OCI-LY7 (cell line): ENCODE measurements around the gene C1orf115. TPM values are rescaled to one million over a fixed set of nuclear protein-coding genes. Genes with fewer than 3 reads are reported as not detected.
"Not testable (repeated sequence)": the region's sequence is repeated elsewhere in the genome, so short reads cannot be mapped to it uniquely, and the experiment has no call there.

Source experiments
- BruUV-seq: library from RNA; stranded (reverse); fragments of 400-500 nt; replicated peaks from 2 replicates; lab custom pipeline; 2021; lab: Mats Ljungman, UMichigan
- CTCF ChIA-PET: fragments of 300-600 bp; sonication (Branson Sonifier 250); formaldehyde crosslinking; loops from one replicate; lab custom pipeline; 2022; ENCODE audit warnings: antibody characterized with exemption; ENCODE audit not compliant: unreplicated experiment; lab: Charles Lee
- POLR2A ChIA-PET: fragments of 300-600 bp; sonication (Branson Sonifier 250); formaldehyde crosslinking; loops from one replicate; lab custom pipeline; 2022; ENCODE audit warnings: antibody characterized with exemption; lab: Charles Lee
- DNase-seq: peaks from one replicate; pipeline ENCODE4 v3.0.0-alpha.2; 2015; ENCODE audit warnings: low spot score
- H2AFZ ChIP-seq: fragments of 200-600 bp; sonication (generic), shearing (Covaris generic); 2 replicates; pipeline ENCODE4 v1.6.1; 2014; ENCODE audit warnings: mild to moderate bottlenecking, antibody characterized with exemption, low read length, moderate library complexity
- H3K27ac ChIP-seq: fragments of 200-600 bp; sonication (generic); 2 replicates; pipeline ENCODE4 v1.5.1; 2014; ENCODE audit warnings: mixed run types, low read depth, mild to moderate bottlenecking, moderate library complexity, low read length, inconsistent platforms; ENCODE audit not compliant: poor library complexity, severe bottlenecking
- H3K36me3 ChIP-seq: fragments of 200-600 bp; sonication (generic); 2 replicates; pipeline ENCODE4 v1.6.1; 2014; ENCODE audit warnings: mild to moderate bottlenecking, antibody characterized with exemption, low read length, moderate library complexity, mixed read lengths; ENCODE audit not compliant: insufficient read depth
- H3K4me1 ChIP-seq: fragments of 200-600 bp; sonication (generic); 2 replicates; pipeline ENCODE4 v1.5.1; 2014; ENCODE audit warnings: mild to moderate bottlenecking, low read length; ENCODE audit not compliant: insufficient read depth, poor library complexity, severe bottlenecking
- H3K4me2 ChIP-seq: fragments of 200-600 bp; sonication (generic); 2 replicates; pipeline ENCODE4 v1.6.1; 2014; ENCODE audit warnings: mild to moderate bottlenecking, low read length
- H3K4me3 ChIP-seq: fragments of 200-600 bp; sonication (generic); 2 replicates; pipeline ENCODE4 v1.5.1; 2014; ENCODE audit warnings: mild to moderate bottlenecking, low read depth, low read length; ENCODE audit not compliant: poor library complexity, severe bottlenecking
- H3K79me2 ChIP-seq: fragments of 200-600 bp; sonication (generic); 2 replicates; pipeline ENCODE4 v1.6.1; 2016; ENCODE audit warnings: low read depth, mild to moderate bottlenecking, low read length, moderate library complexity, mixed read lengths; ENCODE audit not compliant: insufficient read depth
- H3K9me2 ChIP-seq: fragments of 200-600 bp; sonication (generic); 2 replicates; pipeline ENCODE4 v1.6.1; 2016; ENCODE audit warnings: mild to moderate bottlenecking, low read length, mixed read lengths; ENCODE audit not compliant: insufficient read depth
- H3K9me3 ChIP-seq: fragments of 200-600 bp; sonication (generic); 2 replicates; pipeline ENCODE4 v1.6.1; 2014; ENCODE audit warnings: mild to moderate bottlenecking, mixed run types, low read length, mixed read lengths
- H4K20me1 ChIP-seq: fragments of 200-600 bp; sonication (generic); 2 replicates; pipeline ENCODE4 v1.6.1; 2014; ENCODE audit warnings: mild to moderate bottlenecking, antibody characterized with exemption, low read length, moderate library complexity, mixed read lengths; ENCODE audit not compliant: insufficient read depth
- EZH2phosphoT487 ChIP-seq: fragments of 200-600 bp; sonication (generic); IDR thresholded peaks from 2 replicates; pipeline ENCODE4 v1.6.1; 2018; ENCODE audit warnings: low read depth, borderline replicate concordance, mild to moderate bottlenecking, mixed run types, antibody characterized with exemption, low read length, moderate library complexity, mixed read lengths
- intact Hi-C: fragments of 100-400 bp; cut with micrococcal nuclease; formaldehyde crosslinking; loops from one replicate; pipeline ENCODE4 v1.10.0; 2022; ENCODE audit not compliant: unreplicated experiment
- total RNA-seq, 2 experiments: library from RNA; depleted of rRNA in 1 of 2; stranded (reverse); fragments of >200 nt in 1 of 2; shearing (Covaris generic) in 1 of 2; gene quantifications; 2 replicates each; pipeline ENCODE4 v1.2.3, GENCODE V29; 2014 to 2022
- TF ChIP-seq, protein P1 (sequence below): fragments of 200-600 bp; sonication (generic); conservative IDR thresholded peaks from 2 replicates; pipeline ENCODE4 v1.5.1; 2014; ENCODE audit warnings: mild to moderate bottlenecking, antibody characterized with exemption, low read length, moderate library complexity, mixed read lengths

C1orf115 gene
- total RNA-seq, 2 experiments from 2014 or later: not detected

DNA sequence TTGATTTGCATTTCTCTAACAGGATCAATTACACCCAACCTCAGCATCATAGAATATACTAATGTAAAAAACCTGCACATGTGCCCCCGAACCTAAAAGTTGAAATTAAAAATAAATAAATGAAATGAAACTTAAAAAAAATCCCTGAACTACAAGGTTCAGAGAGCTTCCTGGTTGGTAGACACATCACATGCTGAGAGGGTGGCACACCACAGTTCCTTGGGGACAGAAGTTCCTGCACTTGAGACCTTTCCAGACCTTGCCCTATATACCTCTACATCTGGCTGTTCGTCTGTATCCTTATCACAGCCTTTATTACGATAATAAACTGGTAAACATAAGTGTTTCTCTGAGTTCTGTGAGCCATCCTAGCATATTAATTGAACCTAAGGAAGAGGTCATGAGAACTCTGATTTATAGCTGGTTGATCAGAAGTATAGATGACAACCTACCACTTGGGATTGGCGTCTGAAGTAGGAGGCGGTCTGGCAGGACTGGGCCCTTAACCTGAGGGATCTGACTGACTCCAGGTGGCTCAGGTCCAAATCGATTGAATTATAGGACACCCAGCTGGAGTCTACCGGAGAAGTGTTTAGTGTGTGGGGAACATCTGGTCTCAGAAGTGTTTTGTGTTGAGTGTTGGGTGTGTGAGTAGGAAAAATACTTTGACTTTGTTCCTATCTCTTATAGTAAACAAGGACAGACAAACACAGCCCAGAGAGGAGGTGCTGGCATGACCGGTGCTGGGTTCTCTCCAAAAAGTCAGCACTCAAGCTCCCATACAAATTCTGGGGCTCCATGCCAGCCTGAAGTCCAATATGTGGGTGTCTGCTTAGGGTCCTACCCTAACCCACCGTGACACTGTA lies 19.0 kb downstream of the C1orf115 start:
- H3K9me3 ChIP-seq: no peaks in the 10 kb centered on the region
- ChIA-PET CTCF (no interaction called here), POLR2A (no interaction called here)
- no peak overlapping the region for H3K27ac ChIP-seq
- no peak overlapping the region for H3K4me2 ChIP-seq
- H3K79me2 ChIP-seq: no peaks in the 10 kb centered on the region
- no peaks in the 10 kb centered on the region for H3K36me3 ChIP-seq
- no peak overlapping the region for H3K4me3 ChIP-seq
- no peaks in the 10 kb centered on the region for H4K20me1 ChIP-seq
- no peak for DNase-seq
- no peaks in the 10 kb centered on the region for H3K4me1 ChIP-seq
- no TSS peak for BruUV-seq
- H3K9me2 ChIP-seq: no peaks in the 10 kb centered on the region
- intact Hi-C loops: no loop called here
- TF ChIP-seq, protein P1, sequence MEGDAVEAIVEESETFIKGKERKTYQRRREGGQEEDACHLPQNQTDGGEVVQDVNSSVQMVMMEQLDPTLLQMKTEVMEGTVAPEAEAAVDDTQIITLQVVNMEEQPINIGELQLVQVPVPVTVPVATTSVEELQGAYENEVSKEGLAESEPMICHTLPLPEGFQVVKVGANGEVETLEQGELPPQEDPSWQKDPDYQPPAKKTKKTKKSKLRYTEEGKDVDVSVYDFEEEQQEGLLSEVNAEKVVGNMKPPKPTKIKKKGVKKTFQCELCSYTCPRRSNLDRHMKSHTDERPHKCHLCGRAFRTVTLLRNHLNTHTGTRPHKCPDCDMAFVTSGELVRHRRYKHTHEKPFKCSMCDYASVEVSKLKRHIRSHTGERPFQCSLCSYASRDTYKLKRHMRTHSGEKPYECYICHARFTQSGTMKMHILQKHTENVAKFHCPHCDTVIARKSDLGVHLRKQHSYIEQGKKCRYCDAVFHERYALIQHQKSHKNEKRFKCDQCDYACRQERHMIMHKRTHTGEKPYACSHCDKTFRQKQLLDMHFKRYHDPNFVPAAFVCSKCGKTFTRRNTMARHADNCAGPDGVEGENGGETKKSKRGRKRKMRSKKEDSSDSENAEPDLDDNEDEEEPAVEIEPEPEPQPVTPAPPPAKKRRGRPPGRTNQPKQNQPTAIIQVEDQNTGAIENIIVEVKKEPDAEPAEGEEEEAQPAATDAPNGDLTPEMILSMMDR: no peak
- no peak for TF ChIP-seq EZH2phosphoT487
- no peak overlapping the region for H2AFZ ChIP-seq

DNA sequence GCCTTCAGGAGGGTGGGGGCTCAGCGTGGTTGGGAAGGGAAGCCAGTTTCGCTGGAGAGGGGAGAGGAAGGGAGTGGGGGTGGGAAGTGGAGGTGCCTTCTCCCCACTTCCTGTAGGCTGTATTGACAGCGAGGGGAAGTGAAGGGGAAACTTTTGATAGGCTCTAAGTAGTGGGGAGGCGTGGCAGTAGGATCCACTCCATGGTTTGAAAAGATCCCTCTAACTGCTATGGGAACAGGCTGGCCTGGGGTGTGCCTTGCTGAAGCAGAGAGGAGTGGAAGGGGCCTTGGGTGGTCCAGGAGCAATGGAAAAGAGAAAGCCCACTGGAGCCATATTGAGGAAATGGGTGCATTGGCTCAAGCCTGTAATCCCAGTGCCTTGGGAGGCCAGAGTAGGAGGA lies 20.2 kb downstream of the C1orf115 start:
- H3K4me3 ChIP-seq: no peak overlapping the region
- no peak for TF ChIP-seq EZH2phosphoT487
- no peak overlapping the region for H3K4me2 ChIP-seq
- no peaks in the 10 kb centered on the region for H3K79me2 ChIP-seq
- H3K27ac ChIP-seq: no peak overlapping the region
- H3K9me3 ChIP-seq: 0 out of 2 replicates have a peak, but pooled peaks cover under 1% of the 10 kb centered on the region
- ChIA-PET POLR2A (interaction anchor here (0.6 kb wide), 1 partner anchor 557 kb away, joined by 3 read pairs; no protein-coding TSS in a partner anchor), CTCF (no interaction called here)
- no peaks in the 10 kb centered on the region for H3K9me2 ChIP-seq
- no peaks in the 10 kb centered on the region for H3K4me1 ChIP-seq
- BruUV-seq: no TSS peak
- DNase-seq: no peak
- H2AFZ ChIP-seq: no peak overlapping the region
- intact Hi-C loops: no loop called here
- H3K36me3 ChIP-seq: no peaks in the 10 kb centered on the region
- H4K20me1 ChIP-seq: no peaks in the 10 kb centered on the region

DNA sequence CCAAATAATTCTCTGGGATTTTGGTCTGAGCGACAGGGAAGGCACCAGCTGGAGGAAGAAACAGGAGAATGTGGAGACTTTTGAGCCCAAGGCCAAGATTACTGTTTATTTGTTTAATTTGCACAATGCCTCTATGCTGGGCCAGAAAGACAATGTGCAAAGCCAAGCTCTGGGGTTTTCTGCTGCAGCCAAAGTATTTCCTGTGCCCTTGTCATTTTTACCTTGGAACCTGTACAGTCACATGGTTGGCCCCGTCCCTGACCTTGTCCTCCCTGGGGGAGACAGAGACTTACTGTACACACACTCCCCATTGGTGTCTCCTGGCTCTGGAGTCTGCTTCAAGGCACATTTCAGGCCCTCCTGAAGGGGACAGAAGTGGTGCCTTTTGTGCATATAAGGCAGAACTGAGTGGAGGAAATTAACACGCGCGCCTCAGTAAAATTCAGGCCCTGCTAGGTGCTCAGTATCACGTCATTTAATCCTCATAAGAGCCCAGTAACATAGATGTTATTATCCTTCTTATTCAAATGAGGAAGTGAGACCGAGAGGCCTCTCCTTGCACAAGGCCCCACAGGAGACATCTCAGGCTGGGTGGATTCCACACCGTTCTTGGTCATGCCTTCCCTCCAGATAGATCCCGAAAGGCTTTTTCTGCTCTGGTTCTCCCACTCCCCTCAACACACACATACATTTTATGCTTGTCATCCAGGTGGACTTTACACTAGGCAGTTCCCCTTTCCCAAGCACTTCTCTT lies 21.1 kb downstream of the C1orf115 start:
- intact Hi-C loops: no loop called here
- ChIA-PET POLR2A (no interaction called here), CTCF (no interaction called here)
- H2AFZ ChIP-seq: no peak overlapping the region
- BruUV-seq: no TSS peak
- peaks cover 9% of the 10 kb centered on the region for H3K9me3 ChIP-seq
- no peak overlapping the region for H3K4me3 ChIP-seq
- no peak for DNase-seq
- no peak overlapping the region for H3K4me2 ChIP-seq
- TF ChIP-seq, protein P1: no peak
- TF ChIP-seq EZH2phosphoT487: no peak
- H3K27ac ChIP-seq: no peak overlapping the region
- no peaks in the 10 kb centered on the region for H3K4me1 ChIP-seq
- H4K20me1 ChIP-seq: no peaks in the 10 kb centered on the region
- H3K9me2 ChIP-seq: no peaks in the 10 kb centered on the region
- no peaks in the 10 kb centered on the region for H3K36me3 ChIP-seq
- no peaks in the 10 kb centered on the region for H3K79me2 ChIP-seq

DNA sequence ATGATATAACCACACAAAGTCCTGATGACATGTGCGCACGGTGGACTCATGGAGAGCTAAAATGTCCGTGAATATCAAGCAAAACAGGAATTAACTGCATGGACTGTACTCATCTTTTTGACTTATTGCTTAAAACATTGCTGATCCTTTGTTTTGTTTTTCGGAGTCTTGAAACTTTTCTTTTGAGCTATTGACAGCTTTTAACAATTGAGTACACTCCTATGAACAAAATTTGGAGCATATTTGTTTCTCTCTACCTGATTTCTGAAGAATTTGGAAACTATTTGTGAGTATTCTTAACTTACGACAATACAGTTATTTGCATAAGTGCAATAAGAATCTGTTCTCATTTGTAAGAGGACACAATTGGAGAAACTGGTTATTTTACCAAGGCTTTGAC lies 25.8 kb downstream of the C1orf115 start:
- H3K79me2 ChIP-seq, H3K4me1 ChIP-seq, H3K4me3 ChIP-seq, intact Hi-C loops, H4K20me1 ChIP-seq, H2AFZ ChIP-seq, H3K36me3 ChIP-seq, H3K27ac ChIP-seq, H3K4me2 ChIP-seq, BruUV-seq, DNase-seq, POLR2A ChIA-PET, H3K9me2 ChIP-seq, CTCF ChIA-PET: not testable (repeated sequence)
- peaks cover 12% of the 10 kb centered on the region for H3K9me3 ChIP-seq
